LNCaP clone FGC (cell line): ENCODE data around the gene REV3L.

Experiments used
- DNase-seq: peaks from one replicate; pipeline ENCODE4 v3.0.0-alpha.2; 2011; ENCODE audit warnings: low read depth
- H3K4me3 ChIP-seq: 2 replicates; pipeline ENCODE4 v1.5.1; 2011; ENCODE audit warnings: mild to moderate bottlenecking, low read depth, low read length, control low read depth
- CTCF ChIP-seq: IDR thresholded peaks from 2 replicates; pipeline ENCODE4 v1.5.1; 2012; ENCODE audit warnings: mild to moderate bottlenecking; ENCODE audit not compliant: control insufficient read depth, insufficient read depth; ENCODE audit errors: extremely low read depth

REV3L gene

GRCh38 chr6:111381123-111381522 lies 101.9 kb downstream of the REV3L start:
- no peak for DNase-seq
- no peak overlapping the region for H3K4me3 ChIP-seq
- TF ChIP-seq CTCF = no peak

- no peak for TF ChIP-seq CTCF
- no peak for DNase-seq
- H3K4me3 ChIP-seq = no peak overlapping the region
Observed at GRCh38 chr6:111379831-111380230, 103.2 kb downstream of the REV3L start.

GRCh38 chr6:111379302-111379701 lies 103.7 kb downstream of the REV3L start:
- H3K4me3 ChIP-seq = no peak overlapping the region
- DNase-seq = no peak
- TF ChIP-seq CTCF = no peak

GRCh38 chr6:111377558-111378120 lies 105.4 kb downstream of the REV3L start:
- no peak overlapping the region for H3K4me3 ChIP-seq
- DNase-seq = no peak
- no peak for TF ChIP-seq CTCF

- no peak for TF ChIP-seq CTCF
- no peak overlapping the region for H3K4me3 ChIP-seq
- DNase-seq = no peak
Observed at GRCh38 chr6:111367393-111368088, 115.5 kb downstream of the REV3L start.

GRCh38 chr6:111361648-111362047 lies 121.4 kb downstream of the REV3L start:
- peak; percentile 62 for TF ChIP-seq CTCF
- H3K4me3 ChIP-seq = no peak overlapping the region
- DNase-seq = no peak

- no peak overlapping the region for H3K4me3 ChIP-seq
- DNase-seq = no peak
- no peak for TF ChIP-seq CTCF
Observed at GRCh38 chr6:111358454-111358853, 124.6 kb downstream of the REV3L start.
